ENCODE data around the gene RSU1. TPM values are rescaled to one million over a fixed set of nuclear protein-coding genes. Genes with fewer than 3 reads are reported as not detected.
"Not testable (repeated sequence)": the region's sequence is repeated elsewhere in the genome, so short reads cannot be mapped to it uniquely, and the experiment has no call there.

RSU1 gene
- total RNA-seq, 4 donors from 2014 or later = 28.7 to 50.9 (median 43.0) TPM

DNA sequence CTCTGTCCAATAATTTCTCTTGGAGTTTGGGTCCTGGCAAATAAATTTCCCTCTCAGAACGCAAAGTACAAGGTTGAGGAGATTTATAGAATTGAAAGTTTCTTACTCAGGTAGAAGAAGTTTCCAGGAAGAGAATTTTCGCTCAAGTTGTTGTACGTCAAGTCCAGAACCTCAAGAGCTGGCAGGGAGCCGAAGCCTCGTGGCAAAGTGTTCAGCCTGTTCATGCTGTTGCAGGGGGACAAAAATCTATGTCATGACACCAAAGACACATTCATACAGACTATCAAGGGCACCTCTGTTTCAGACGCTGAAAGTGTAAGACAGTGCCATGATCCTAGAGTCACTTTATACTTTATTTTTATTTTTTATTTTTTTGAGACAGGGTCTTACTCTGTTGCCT, 62.5 kb downstream of the RSU1 start:
- WGBS, 2 donors = 88 to 89% methylated on average over 6 of the region's 6 CpGs
- TF ChIP-seq, protein P1, sequence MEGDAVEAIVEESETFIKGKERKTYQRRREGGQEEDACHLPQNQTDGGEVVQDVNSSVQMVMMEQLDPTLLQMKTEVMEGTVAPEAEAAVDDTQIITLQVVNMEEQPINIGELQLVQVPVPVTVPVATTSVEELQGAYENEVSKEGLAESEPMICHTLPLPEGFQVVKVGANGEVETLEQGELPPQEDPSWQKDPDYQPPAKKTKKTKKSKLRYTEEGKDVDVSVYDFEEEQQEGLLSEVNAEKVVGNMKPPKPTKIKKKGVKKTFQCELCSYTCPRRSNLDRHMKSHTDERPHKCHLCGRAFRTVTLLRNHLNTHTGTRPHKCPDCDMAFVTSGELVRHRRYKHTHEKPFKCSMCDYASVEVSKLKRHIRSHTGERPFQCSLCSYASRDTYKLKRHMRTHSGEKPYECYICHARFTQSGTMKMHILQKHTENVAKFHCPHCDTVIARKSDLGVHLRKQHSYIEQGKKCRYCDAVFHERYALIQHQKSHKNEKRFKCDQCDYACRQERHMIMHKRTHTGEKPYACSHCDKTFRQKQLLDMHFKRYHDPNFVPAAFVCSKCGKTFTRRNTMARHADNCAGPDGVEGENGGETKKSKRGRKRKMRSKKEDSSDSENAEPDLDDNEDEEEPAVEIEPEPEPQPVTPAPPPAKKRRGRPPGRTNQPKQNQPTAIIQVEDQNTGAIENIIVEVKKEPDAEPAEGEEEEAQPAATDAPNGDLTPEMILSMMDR (IDR thresholded peaks at IDR 0.05) = no peak
- no peak for TF ChIP-seq POLR2A (IDR thresholded peaks at IDR 0.05)
- H3K4me3 ChIP-seq (ENCODE audit: low read depth, poor library complexity, severe bottlenecking) = no peak overlapping the region
- DNase-seq (ENCODE audit: low spot score in 2 of 2) = no peak
- intact Hi-C loops (cut with DNase I; ENCODE audit: low total_unique reads) = no loop called here

DNA sequence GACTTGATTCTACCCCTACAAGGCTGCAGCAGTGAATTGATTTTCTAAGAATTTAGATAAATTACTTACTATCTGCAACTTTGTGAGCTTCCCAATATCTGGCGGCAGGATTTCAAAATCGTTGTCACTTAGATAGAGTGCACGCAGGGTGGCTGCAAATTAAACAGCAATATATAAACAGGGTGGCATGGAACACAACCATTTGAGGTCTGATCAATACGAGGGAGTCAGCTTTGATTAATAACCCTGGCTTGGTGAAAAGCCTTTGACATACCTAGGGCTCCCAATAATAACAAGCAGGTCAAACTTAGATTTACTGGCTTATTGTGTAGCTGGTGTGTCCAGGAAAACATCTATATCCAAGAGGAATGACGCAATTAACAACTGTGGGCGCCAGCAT, 64.4 kb downstream of the RSU1 start:
- DNase-seq (ENCODE audit: low spot score in 2 of 2); intact Hi-C loops (cut with DNase I; ENCODE audit: low total_unique reads); H3K4me3 ChIP-seq (ENCODE audit: low read depth, poor library complexity, severe bottlenecking): not testable (repeated sequence)
- 92 to 94% methylated on average over 6 of the region's 6 CpGs for WGBS, 2 donors

DNA sequence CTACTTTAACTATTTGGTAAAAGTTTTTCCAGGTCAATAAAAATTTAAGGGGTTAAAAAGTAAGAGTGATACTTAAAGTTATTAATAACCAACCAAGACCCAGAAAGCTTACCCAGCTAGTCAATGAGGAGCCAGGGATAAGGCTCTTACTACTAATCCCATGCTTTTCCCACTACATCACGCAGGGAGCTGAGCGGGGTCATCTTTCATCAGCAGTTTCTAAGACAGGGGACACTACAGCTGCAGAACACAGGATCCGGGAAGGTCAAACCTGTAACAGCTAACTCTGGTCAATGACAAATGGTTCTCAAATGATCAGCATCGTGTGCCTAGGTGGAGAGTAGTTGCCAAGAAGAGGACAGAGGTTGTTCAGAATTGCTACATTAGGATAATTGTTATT, 65.1 kb downstream of the RSU1 start:
- intact Hi-C loops (cut with DNase I; ENCODE audit: low total_unique reads) = no loop called here
- no peak for DNase-seq (ENCODE audit: low spot score in 2 of 2)
- no peak for TF ChIP-seq POLR2A (IDR thresholded peaks at IDR 0.05)
- TF ChIP-seq, protein P1 (IDR thresholded peaks at IDR 0.05) = no peak
- 93 to 94% methylated on average over 4 of the region's 4 CpGs for WGBS, 2 donors
- H3K4me3 ChIP-seq (ENCODE audit: low read depth, poor library complexity, severe bottlenecking) = no peak overlapping the region

DNA sequence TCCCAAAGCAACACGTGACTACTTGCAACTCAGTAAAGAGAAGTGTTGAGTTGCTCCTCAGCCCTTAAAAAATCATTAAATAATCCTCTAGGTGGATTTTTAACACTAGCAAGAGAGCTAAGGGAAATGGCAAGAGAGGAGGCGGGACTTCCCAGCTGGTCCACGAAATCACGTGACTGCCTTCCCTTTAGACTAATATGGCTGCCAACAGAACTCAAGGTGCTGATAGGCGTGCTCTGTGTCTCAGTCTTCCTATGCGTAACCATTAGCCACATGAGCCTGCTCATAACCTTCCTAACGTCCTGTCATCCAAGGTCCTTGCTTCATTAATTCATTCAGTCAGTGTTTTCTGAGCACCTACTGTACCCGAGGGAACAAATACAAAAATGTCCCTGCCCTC, 66.0 kb downstream of the RSU1 start:
- intact Hi-C loops (cut with DNase I; ENCODE audit: low total_unique reads) = no loop called here
- no peak for DNase-seq (ENCODE audit: low spot score in 2 of 2)
- H3K4me3 ChIP-seq (ENCODE audit: low read depth, poor library complexity, severe bottlenecking) = no peak overlapping the region
- no peak for TF ChIP-seq POLR2A (IDR thresholded peaks at IDR 0.05)
- TF ChIP-seq, protein P1 (IDR thresholded peaks at IDR 0.05) = no peak
- WGBS, 2 donors = 96 to 97% methylated on average over 8 of the region's 8 CpGs

DNA sequence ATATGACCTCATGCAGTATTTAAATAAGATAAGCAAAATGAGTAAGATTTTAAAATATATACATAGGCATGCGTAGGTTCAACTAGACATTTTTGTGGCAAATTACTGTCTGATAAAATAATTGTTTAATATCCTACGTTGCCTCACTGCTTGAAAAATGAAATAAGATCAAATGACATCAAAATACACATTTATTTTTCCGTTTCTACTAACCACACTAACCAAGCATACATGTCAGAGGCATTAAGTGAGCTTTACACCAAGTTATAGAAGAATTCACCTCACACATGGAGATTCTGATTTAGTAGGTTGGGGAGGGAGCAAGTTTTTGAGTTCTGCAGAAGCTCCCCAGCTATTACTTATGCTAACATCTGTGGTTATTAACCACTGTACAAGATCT, 66.8 kb downstream of the RSU1 start:
- intact Hi-C loops (cut with DNase I; ENCODE audit: low total_unique reads) = no loop called here

DNA sequence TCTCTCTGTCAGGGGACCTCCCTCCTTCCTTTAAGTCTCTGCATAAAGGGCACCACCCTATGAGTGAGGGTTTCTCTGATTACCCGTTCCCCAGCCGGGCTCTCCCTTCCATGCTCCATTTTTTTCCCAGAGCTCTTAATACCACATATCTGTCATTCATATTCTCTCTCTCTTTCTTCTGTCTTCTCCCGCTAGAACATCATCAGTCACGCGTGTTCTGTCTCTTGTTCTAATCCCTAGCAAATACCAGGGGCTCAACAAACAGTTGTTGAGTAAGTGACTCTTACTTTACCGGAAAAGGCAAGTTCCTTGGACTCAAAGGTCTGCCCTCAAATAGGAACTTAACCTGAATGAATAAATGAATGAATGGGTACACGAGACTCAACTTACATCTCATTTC, 68.5 kb downstream of the RSU1 start:
- WGBS, 2 donors = 95 to 97% methylated on average over 7 of the region's 7 CpGs
- TF ChIP-seq, protein P1 (IDR thresholded peaks at IDR 0.05) = no peak
- no peak for TF ChIP-seq POLR2A (IDR thresholded peaks at IDR 0.05)
- no peak for DNase-seq (ENCODE audit: low spot score in 2 of 2)
- no peak overlapping the region for H3K4me3 ChIP-seq (ENCODE audit: low read depth, poor library complexity, severe bottlenecking)
- intact Hi-C loops (cut with DNase I; ENCODE audit: low total_unique reads) = no loop called here

More for the DNA sequence above, 66.8 kb downstream of the RSU1 start:
- no peak overlapping the region for H3K4me3 ChIP-seq (ENCODE audit: low read depth, poor library complexity, severe bottlenecking)
- TF ChIP-seq, protein P1 (IDR thresholded peaks at IDR 0.05) = no peak
- no peak for TF ChIP-seq POLR2A (IDR thresholded peaks at IDR 0.05)
- no peak for DNase-seq (ENCODE audit: low spot score in 2 of 2)
- WGBS, 2 donors = 95 to 97% methylated on average over 3 of the region's 3 CpGs
